Ishikawa (cell line): ENCODE data around the gene SLC6A11.

Source experiments
- CEBPB ChIP-seq: IDR thresholded peaks from 2 replicates; pipeline ENCODE4 v1.6.1; 2012
- EP300 ChIP-seq: IDR thresholded peaks from 2 replicates; pipeline ENCODE4 v1.6.1; 2012; ENCODE audit warnings: borderline replicate concordance
- FOXM1 ChIP-seq: IDR thresholded peaks from 2 replicates; pipeline ENCODE4 v1.6.1; 2012; ENCODE audit warnings: low read depth, borderline replicate concordance
- TAF1 ChIP-seq: IDR thresholded peaks from 2 replicates; pipeline ENCODE4 v1.6.1; 2012; ENCODE audit warnings: low read depth, mild to moderate bottlenecking
- TCF12 ChIP-seq: IDR thresholded peaks from 2 replicates; pipeline ENCODE4 v1.6.1; 2012; ENCODE audit warnings: low read depth
- TEAD4 ChIP-seq: IDR thresholded peaks from 2 replicates; pipeline ENCODE4 v1.6.1; 2012
- YY1 ChIP-seq: IDR thresholded peaks from 2 replicates; pipeline ENCODE4 v1.6.1; 2012; ENCODE audit warnings: low read depth
- ZBTB7A ChIP-seq: IDR thresholded peaks from 2 replicates; pipeline ENCODE4 v1.6.1; 2012; ENCODE audit warnings: low read depth
- TF ChIP-seq, protein P1 (sequence below): IDR thresholded peaks from 2 replicates; pipeline ENCODE4 v1.6.1; 2012

- no peak for TF ChIP-seq TCF12
- no peak for TF ChIP-seq EP300
- TF ChIP-seq CEBPB, result no peak
- TF ChIP-seq TAF1, result no peak
- TF ChIP-seq, protein P1, sequence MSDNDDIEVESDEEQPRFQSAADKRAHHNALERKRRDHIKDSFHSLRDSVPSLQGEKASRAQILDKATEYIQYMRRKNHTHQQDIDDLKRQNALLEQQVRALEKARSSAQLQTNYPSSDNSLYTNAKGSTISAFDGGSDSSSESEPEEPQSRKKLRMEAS, result no peak
- TF ChIP-seq ZBTB7A, result no peak
- TF ChIP-seq TEAD4, result no peak
- TF ChIP-seq YY1, result no peak
- TF ChIP-seq FOXM1, result no peak
Measured at GRCh38 chr3:10933021-10933420, 117.0 kb downstream of the SLC6A11 start.
